Adrenal gland (tissue), 5 donors: Measurements from ENCODE around the gene ABCA1.

Source experiments
- CTCF ChIP-seq, 6 experiments: fragments of 450-650 bp in 4 of 6; fragments of 200-600 bp in 2 of 6; sonication (generic) in 1 of 6; IDR thresholded peaks; 1 replicate in 5 of 6; 2 replicates in 1 of 6; pipeline versions ENCODE4 v1.5.1 to v1.8.0; 2016 to 2021; ENCODE audit warnings: antibody characterized with exemption in 6 of 6, mild to moderate bottlenecking in 2 of 6, moderate library complexity in 1 of 6
- POLR2A ChIP-seq, 2 donors: fragments of 450-650 bp; IDR thresholded peaks; one replicate each; pipeline ENCODE4 v1.6.1; 2017; ENCODE audit warnings: antibody characterized with exemption in 2 of 2, mild to moderate bottlenecking in 2 of 2, moderate library complexity in 1 of 2
- donor health status: DM: no; HTN: no; CAD: no.

- TF ChIP-seq CTCF (IDR thresholded peaks at IDR 0.05) = no peak
- no peak for TF ChIP-seq POLR2A (IDR thresholded peaks at IDR 0.05)
Observed at GRCh38 chr9:104958751-104959150, 30.8 kb upstream of the ABCA1 start.
